ENCODE measurements around the gene MTAP.

The MTAP gene

GRCh38 chr9:21812946-21813568, 10.6 kb downstream of the MTAP start:
- Histone ChIP-seq H3K18ac (ENCODE audit: low read length) (no peak overlapping the region), H3K9ac (ENCODE audit: low read length) (no peak overlapping the region), H3K4me1 (ENCODE audit: control insufficient read depth, low read depth, low read length) (no peaks in the 10 kb centered on the region), H3K23ac (ENCODE audit: low read length) (no peak overlapping the region), H2BK15ac (replicated peaks; ENCODE audit: low read depth) (no peak overlapping the region), H3K4me2 (ENCODE audit: low read length) (no peak overlapping the region), H4K8ac (ENCODE audit: low read depth, low read length) (no peak overlapping the region), H2BK5ac (ENCODE audit: low read length) (no peak overlapping the region), H3K27ac (ENCODE audit: low read depth, low read length) (no peak overlapping the region), H3K36me3 (ENCODE audit: control insufficient read depth, insufficient read depth, low read length) (peaks cover 11% of the 10 kb centered on the region), H3K4me3 (ENCODE audit: low read length) (no peak overlapping the region), H2BK120ac (ENCODE audit: low read depth, low read length) (no peak overlapping the region), H3K79me2 (ENCODE audit: control insufficient read depth, insufficient read depth, low read length) (peaks cover 36% of the 10 kb centered on the region), H3K4ac (ENCODE audit: low read depth, low read length) (no peak overlapping the region), H3K27me3 (ENCODE audit: insufficient read depth, low read length, poor library complexity) (no peaks in the 10 kb centered on the region), H2AK5ac (ENCODE audit: low read length) (no peak overlapping the region), H3K79me1 (ENCODE audit: low read length) (peaks cover 11% of the 10 kb centered on the region), H4K5ac (ENCODE audit: low read length) (no peak overlapping the region), H3K56ac (ENCODE audit: low read length) (no peak overlapping the region)
- WGBS (ENCODE audit: extremely low coverage, insufficient coverage, low lambda C conversion rate), result no CpG with 5 or more reads among the region's 5 CpGs
- DNase-seq, result peak; percentile 82

- Histone ChIP-seq H3K4me2 (ENCODE audit: low read length) (no peak overlapping the region), H3K4ac (ENCODE audit: low read depth, low read length) (no peak overlapping the region), H4K8ac (ENCODE audit: low read depth, low read length) (no peak overlapping the region), H2BK120ac (ENCODE audit: low read depth, low read length) (no peak overlapping the region), H3K9ac (ENCODE audit: low read length) (no peak overlapping the region), H3K79me2 (ENCODE audit: control insufficient read depth, insufficient read depth, low read length) (peaks cover 33% of the 10 kb centered on the region), H3K18ac (ENCODE audit: low read length) (no peak overlapping the region), H2BK5ac (ENCODE audit: low read length) (no peak overlapping the region), H3K36me3 (ENCODE audit: control insufficient read depth, insufficient read depth, low read length) (peaks cover 10% of the 10 kb centered on the region), H3K23ac (ENCODE audit: low read length) (no peak overlapping the region), H3K79me1 (ENCODE audit: low read length) (peaks cover 11% of the 10 kb centered on the region), H4K5ac (ENCODE audit: low read length) (no peak overlapping the region), H3K27me3 (ENCODE audit: insufficient read depth, low read length, poor library complexity) (no peaks in the 10 kb centered on the region), H3K4me3 (ENCODE audit: low read length) (no peak overlapping the region), H2AK5ac (ENCODE audit: low read length) (no peak overlapping the region), H3K4me1 (ENCODE audit: control insufficient read depth, low read depth, low read length) (no peaks in the 10 kb centered on the region), H3K56ac (ENCODE audit: low read length) (no peak overlapping the region), H3K27ac (ENCODE audit: low read depth, low read length) (no peak overlapping the region), H2BK15ac (replicated peaks; ENCODE audit: low read depth) (no peak overlapping the region)
- no CpG with 5 or more reads among the region's 8 CpGs for WGBS (ENCODE audit: extremely low coverage, insufficient coverage, low lambda C conversion rate)
- DNase-seq, result peak; percentile 73
Measured at GRCh38 chr9:21813575-21814473, 11.4 kb downstream of the MTAP start.

- Histone ChIP-seq H3K27ac (ENCODE audit: low read depth, low read length) (no peak overlapping the region), H3K18ac (ENCODE audit: low read length) (no peak overlapping the region), H2BK5ac (ENCODE audit: low read length) (no peak overlapping the region), H3K4me2 (ENCODE audit: low read length) (no peak overlapping the region), H3K27me3 (ENCODE audit: insufficient read depth, low read length, poor library complexity) (no peaks in the 10 kb centered on the region), H4K5ac (ENCODE audit: low read length) (no peak overlapping the region), H2AK5ac (ENCODE audit: low read length) (no peak overlapping the region), H4K8ac (ENCODE audit: low read depth, low read length) (no peak overlapping the region), H3K4me1 (ENCODE audit: control insufficient read depth, low read depth, low read length) (no peaks in the 10 kb centered on the region), H3K23ac (ENCODE audit: low read length) (no peak overlapping the region), H3K79me1 (ENCODE audit: low read length) (peaks cover 7% of the 10 kb centered on the region), H2BK15ac (replicated peaks; ENCODE audit: low read depth) (no peak overlapping the region), H3K9ac (ENCODE audit: low read length) (no peak overlapping the region), H3K4ac (ENCODE audit: low read depth, low read length) (no peak overlapping the region), H3K36me3 (ENCODE audit: control insufficient read depth, insufficient read depth, low read length) (peaks cover 8% of the 10 kb centered on the region), H2BK120ac (ENCODE audit: low read depth, low read length) (no peak overlapping the region), H3K79me2 (ENCODE audit: control insufficient read depth, insufficient read depth, low read length) (peaks cover 28% of the 10 kb centered on the region), H3K4me3 (ENCODE audit: low read length) (no peak overlapping the region), H3K56ac (ENCODE audit: low read length) (no peak overlapping the region)
- no CpG with 5 or more reads among the region's 3 CpGs for WGBS (ENCODE audit: extremely low coverage, insufficient coverage, low lambda C conversion rate)
- no peak for DNase-seq
Measured at GRCh38 chr9:21815643-21816042, 13.2 kb downstream of the MTAP start.

- Histone ChIP-seq H4K5ac (ENCODE audit: low read length) (no peak overlapping the region), H3K4me3 (ENCODE audit: low read length) (no peak overlapping the region), H2BK15ac (replicated peaks; ENCODE audit: low read depth) (no peak overlapping the region), H3K27me3 (ENCODE audit: insufficient read depth, low read length, poor library complexity) (no peaks in the 10 kb centered on the region), H3K4me2 (ENCODE audit: low read length) (no peak overlapping the region), H3K9ac (ENCODE audit: low read length) (no peak overlapping the region), H2BK120ac (ENCODE audit: low read depth, low read length) (no peak overlapping the region), H2AK5ac (ENCODE audit: low read length) (no peak overlapping the region), H3K56ac (ENCODE audit: low read length) (no peak overlapping the region), H3K27ac (ENCODE audit: low read depth, low read length) (no peak overlapping the region), H3K79me2 (ENCODE audit: control insufficient read depth, insufficient read depth, low read length) (peaks cover 22% of the 10 kb centered on the region), H3K4me1 (ENCODE audit: control insufficient read depth, low read depth, low read length) (no peaks in the 10 kb centered on the region), H3K36me3 (ENCODE audit: control insufficient read depth, insufficient read depth, low read length) (peaks cover 7% of the 10 kb centered on the region), H3K79me1 (ENCODE audit: low read length) (peaks cover 4% of the 10 kb centered on the region), H3K4ac (ENCODE audit: low read depth, low read length) (no peak overlapping the region), H4K8ac (ENCODE audit: low read depth, low read length) (no peak overlapping the region), H2BK5ac (ENCODE audit: low read length) (no peak overlapping the region), H3K18ac (ENCODE audit: low read length) (no peak overlapping the region), H3K23ac (ENCODE audit: low read length) (no peak overlapping the region)
- DNase-seq, result no peak
- no CpG with 5 or more reads among the region's 3 CpGs for WGBS (ENCODE audit: extremely low coverage, insufficient coverage, low lambda C conversion rate)
Measured at GRCh38 chr9:21817176-21817575, 14.7 kb downstream of the MTAP start.

GRCh38 chr9:21825637-21826036, 23.2 kb downstream of the MTAP start:
- Histone ChIP-seq H3K79me1 (ENCODE audit: low read length) (peaks cover 6% of the 10 kb centered on the region), H3K9ac (ENCODE audit: low read length) (no peak overlapping the region), H2AK5ac (ENCODE audit: low read length) (no peak overlapping the region), H3K36me3 (ENCODE audit: control insufficient read depth, insufficient read depth, low read length) (no peaks in the 10 kb centered on the region), H3K4me3 (ENCODE audit: low read length) (no peak overlapping the region), H2BK120ac (ENCODE audit: low read depth, low read length) (no peak overlapping the region), H4K5ac (ENCODE audit: low read length) (no peak overlapping the region), H3K27me3 (ENCODE audit: insufficient read depth, low read length, poor library complexity) (no peaks in the 10 kb centered on the region), H3K4me1 (ENCODE audit: control insufficient read depth, low read depth, low read length) (no peaks in the 10 kb centered on the region), H3K23ac (ENCODE audit: low read length) (no peak overlapping the region), H3K4me2 (ENCODE audit: low read length) (no peak overlapping the region), H2BK15ac (replicated peaks; ENCODE audit: low read depth) (no peak overlapping the region), H4K8ac (ENCODE audit: low read depth, low read length) (no peak overlapping the region), H2BK5ac (ENCODE audit: low read length) (no peak overlapping the region), H3K18ac (ENCODE audit: low read length) (no peak overlapping the region), H3K27ac (ENCODE audit: low read depth, low read length) (no peak overlapping the region), H3K4ac (ENCODE audit: low read depth, low read length) (no peak overlapping the region), H3K56ac (ENCODE audit: low read length) (no peak overlapping the region), H3K79me2 (ENCODE audit: control insufficient read depth, insufficient read depth, low read length) (peaks cover 5% of the 10 kb centered on the region)
- no CpG with 5 or more reads among the region's 2 CpGs for WGBS (ENCODE audit: extremely low coverage, insufficient coverage, low lambda C conversion rate)
- no peak for DNase-seq

Data from mesendoderm (in vitro differentiated cells).